ENCODE measurements around the gene SSBP1.

Gene SSBP1

DNA sequence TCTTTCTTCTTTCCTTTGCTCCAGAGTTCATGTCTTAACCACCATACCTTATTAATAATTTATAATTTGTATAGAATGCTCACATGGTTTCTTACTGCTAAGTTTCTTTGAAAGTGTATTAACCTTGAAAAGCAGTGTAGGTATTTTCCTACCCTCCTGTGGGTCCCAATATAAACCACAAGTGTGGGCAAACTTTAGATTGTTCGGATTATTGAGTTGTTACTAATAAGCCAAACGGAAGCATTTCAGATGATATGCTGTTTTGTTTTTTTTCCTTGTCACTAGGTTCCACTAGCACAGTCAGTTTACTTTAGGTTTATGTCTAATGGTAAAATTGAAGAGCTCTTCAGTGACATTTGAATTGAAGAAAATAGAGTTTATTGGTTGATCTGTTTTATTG, 10.2 kb downstream of the SSBP1 start:
- TF ChIP-seq, protein P1, sequence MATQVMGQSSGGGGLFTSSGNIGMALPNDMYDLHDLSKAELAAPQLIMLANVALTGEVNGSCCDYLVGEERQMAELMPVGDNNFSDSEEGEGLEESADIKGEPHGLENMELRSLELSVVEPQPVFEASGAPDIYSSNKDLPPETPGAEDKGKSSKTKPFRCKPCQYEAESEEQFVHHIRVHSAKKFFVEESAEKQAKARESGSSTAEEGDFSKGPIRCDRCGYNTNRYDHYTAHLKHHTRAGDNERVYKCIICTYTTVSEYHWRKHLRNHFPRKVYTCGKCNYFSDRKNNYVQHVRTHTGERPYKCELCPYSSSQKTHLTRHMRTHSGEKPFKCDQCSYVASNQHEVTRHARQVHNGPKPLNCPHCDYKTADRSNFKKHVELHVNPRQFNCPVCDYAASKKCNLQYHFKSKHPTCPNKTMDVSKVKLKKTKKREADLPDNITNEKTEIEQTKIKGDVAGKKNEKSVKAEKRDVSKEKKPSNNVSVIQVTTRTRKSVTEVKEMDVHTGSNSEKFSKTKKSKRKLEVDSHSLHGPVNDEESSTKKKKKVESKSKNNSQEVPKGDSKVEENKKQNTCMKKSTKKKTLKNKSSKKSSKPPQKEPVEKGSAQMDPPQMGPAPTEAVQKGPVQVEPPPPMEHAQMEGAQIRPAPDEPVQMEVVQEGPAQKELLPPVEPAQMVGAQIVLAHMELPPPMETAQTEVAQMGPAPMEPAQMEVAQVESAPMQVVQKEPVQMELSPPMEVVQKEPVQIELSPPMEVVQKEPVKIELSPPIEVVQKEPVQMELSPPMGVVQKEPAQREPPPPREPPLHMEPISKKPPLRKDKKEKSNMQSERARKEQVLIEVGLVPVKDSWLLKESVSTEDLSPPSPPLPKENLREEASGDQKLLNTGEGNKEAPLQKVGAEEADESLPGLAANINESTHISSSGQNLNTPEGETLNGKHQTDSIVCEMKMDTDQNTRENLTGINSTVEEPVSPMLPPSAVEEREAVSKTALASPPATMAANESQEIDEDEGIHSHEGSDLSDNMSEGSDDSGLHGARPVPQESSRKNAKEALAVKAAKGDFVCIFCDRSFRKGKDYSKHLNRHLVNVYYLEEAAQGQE (IDR thresholded peaks at IDR 0.05; ENCODE audit: low read depth): no peak
- TF ChIP-seq TAF1 (IDR thresholded peaks at IDR 0.05; ENCODE audit: low read depth) (no peak), CEBPB (IDR thresholded peaks at IDR 0.05) (no peak), TCF12 (IDR thresholded peaks at IDR 0.05; ENCODE audit: low read depth) (no peak), EP300 (IDR thresholded peaks at IDR 0.05; ENCODE audit: borderline replicate concordance) (no peak), TEAD4 (IDR thresholded peaks at IDR 0.05) (no peak)
- TF ChIP-seq, protein P2, sequence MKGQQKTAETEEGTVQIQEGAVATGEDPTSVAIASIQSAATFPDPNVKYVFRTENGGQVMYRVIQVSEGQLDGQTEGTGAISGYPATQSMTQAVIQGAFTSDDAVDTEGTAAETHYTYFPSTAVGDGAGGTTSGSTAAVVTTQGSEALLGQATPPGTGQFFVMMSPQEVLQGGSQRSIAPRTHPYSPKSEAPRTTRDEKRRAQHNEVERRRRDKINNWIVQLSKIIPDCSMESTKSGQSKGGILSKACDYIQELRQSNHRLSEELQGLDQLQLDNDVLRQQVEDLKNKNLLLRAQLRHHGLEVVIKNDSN (IDR thresholded peaks at IDR 0.05): no peak
- TF ChIP-seq, protein P3, sequence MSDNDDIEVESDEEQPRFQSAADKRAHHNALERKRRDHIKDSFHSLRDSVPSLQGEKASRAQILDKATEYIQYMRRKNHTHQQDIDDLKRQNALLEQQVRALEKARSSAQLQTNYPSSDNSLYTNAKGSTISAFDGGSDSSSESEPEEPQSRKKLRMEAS (IDR thresholded peaks at IDR 0.05): no peak

DNA sequence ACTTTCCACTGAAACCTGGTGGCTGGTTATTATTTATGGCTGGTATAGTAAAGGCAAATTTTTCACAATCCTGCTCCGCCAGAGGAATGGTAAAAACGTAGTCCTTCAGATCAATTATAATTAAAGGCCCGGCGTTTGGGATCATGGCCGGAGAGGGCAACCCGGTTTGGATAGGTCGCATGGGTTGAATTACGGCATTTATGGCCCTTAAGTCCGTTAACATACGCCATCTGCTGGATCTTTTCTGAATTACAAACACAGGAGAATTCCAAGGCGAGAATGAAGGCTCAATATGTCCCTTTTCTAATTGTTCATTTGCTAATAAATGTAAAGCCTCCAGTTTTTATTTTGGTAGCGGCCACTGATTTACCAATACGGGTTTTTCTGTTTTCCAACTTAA, 14.5 kb downstream of the SSBP1 start:
- TF ChIP-seq RAD21 (IDR thresholded peaks at IDR 0.05; ENCODE audit: low read depth): no peak

DNA sequence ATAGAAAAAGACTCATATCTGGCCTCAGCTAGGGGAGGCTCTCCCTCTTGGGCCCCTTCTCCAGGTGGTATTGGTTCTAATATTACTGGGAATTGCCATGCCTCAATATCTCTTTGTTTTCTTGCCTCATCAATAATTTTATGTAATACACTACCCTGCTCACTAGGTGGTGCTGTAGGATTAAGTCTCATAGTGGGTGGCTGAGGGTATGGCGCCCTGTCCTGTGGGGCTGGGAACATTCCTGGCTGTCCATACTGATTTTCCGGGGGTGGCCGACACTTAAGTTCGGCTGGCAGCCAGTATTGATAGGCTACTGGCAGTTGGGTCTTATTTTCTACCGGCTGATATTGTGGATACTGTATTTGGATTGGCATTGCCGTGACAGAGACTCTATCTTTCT, 16.8 kb downstream of the SSBP1 start:
- TF ChIP-seq RAD21 (IDR thresholded peaks at IDR 0.05; ENCODE audit: low read depth) (peak; percentile 16; the same call in 1 of the 2 replicates), TCF12 (IDR thresholded peaks at IDR 0.05; ENCODE audit: low read depth) (no peak), TAF1 (IDR thresholded peaks at IDR 0.05; ENCODE audit: low read depth) (no peak)
- TF ChIP-seq, protein P3 (IDR thresholded peaks at IDR 0.05): no peak

DNA sequence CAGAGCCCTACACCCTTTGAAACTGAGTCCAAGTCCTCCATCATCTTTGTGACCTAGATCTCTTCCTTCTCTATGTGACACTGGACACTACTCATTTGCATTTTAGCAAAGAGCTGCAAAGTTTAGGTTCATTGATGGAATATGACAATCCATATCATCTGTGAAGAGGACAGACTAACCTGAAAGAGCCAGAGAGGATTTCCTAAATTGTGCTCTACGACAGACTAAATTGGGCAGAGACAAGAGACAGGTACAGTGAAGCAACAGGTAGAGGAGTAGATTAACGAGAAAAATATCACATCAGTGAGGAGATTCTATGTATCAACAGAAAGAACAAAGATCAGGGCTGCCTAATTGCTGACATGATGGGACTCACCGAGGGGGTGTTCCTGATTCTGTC, 25.6 kb downstream of the SSBP1 start, which contains the start of gene TAS2R3:
Gene TAS2R3 (plus strand): TSS at position 301 of the 400 bp plus-strand sequence. CDS start 62 bp downstream, at position 363.
- TF ChIP-seq ZBTB7A (IDR thresholded peaks at IDR 0.05; ENCODE audit: low read depth) (no peak), EP300 (IDR thresholded peaks at IDR 0.05; ENCODE audit: borderline replicate concordance) (no peak), EGR1 (IDR thresholded peaks at IDR 0.05) (no peak), FOXM1 (IDR thresholded peaks at IDR 0.05; ENCODE audit: borderline replicate concordance, low read depth) (no peak), TEAD4 (IDR thresholded peaks at IDR 0.05) (no peak)
- TF ChIP-seq, protein P1 (IDR thresholded peaks at IDR 0.05; ENCODE audit: low read depth): no peak
- TF ChIP-seq, protein P3 (IDR thresholded peaks at IDR 0.05): no peak
- TF ChIP-seq, protein P2 (IDR thresholded peaks at IDR 0.05): no peak

DNA sequence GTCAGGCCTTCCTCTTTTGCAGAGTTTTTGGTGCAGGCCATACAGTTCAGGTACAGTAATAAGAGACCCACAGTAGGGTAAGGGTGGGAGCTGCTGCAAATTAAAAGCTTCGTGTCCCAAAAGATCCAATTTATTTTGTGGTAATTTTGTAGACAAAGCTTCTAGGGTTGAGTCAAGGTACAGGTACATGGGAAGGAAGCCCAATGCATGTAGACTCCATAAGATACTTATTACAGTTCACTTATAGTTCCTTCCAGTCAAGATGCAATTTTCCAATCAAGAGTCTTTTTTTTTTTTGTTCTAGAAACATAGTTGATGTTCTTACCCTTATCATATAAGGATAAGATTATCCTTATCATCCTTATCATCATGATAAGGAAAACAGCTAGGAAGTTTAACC, 38.2 kb downstream of the SSBP1 start, which contains the start of gene TAS2R4:
Gene TAS2R4 (plus strand): TSS at position 301 of the 400 bp plus-strand sequence. CDS start 1,815 bp downstream, outside the sequence.
- TF ChIP-seq RAD21 (IDR thresholded peaks at IDR 0.05; ENCODE audit: low read depth) (no peak), TEAD4 (IDR thresholded peaks at IDR 0.05) (no peak), TAF1 (IDR thresholded peaks at IDR 0.05; ENCODE audit: low read depth) (no peak), EGR1 (IDR thresholded peaks at IDR 0.05) (no peak), YY1 (IDR thresholded peaks at IDR 0.05; ENCODE audit: low read depth) (no peak), CEBPB (IDR thresholded peaks at IDR 0.05) (no peak), NFIC (IDR thresholded peaks at IDR 0.05) (no peak), ZBTB7A (IDR thresholded peaks at IDR 0.05; ENCODE audit: low read depth) (no peak)
- TF ChIP-seq, protein P2 (IDR thresholded peaks at IDR 0.05): no peak
- TF ChIP-seq, protein P3 (IDR thresholded peaks at IDR 0.05): no peak

DNA sequence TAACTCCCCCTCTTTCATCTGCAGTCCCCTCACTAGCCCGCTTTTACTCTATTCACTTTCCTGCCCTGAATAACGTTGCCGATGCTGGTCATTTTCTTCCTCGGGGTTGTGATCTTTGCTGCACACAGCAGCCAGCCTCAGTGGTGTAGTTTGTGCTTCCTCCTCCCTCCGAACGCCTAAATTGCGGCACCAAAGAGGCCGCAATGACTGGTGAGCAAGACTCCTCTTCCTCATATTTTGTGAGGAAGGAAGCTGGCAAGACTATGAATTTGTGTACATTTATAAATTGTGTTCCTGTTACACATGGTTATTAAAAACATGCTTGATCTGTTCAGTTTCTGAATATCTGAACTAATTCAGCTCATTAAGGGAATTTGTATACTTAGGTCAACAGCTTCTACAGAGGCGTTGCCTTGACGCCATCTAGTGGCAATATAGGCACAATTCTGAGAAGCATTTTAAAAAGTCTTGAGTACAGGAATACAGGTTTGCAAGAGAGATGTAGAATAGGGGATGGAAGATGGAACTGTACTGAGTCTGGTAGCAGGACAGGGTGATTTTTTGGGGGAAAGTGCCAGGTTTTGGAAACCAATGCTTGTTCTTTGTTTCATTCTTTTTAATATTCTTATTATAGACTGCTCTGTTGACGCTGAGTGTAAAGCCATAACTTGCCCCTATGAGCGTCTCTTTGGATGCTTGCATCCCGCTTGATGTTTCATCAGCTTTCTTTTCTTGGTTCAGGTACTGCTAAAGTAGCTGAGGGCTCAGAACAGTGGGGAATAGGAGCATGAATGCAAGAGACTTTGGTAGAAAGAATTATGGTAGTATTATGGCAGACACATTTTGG, 47.8 kb downstream of the SSBP1 start:
- TF ChIP-seq RAD21 (IDR thresholded peaks at IDR 0.05; ENCODE audit: low read depth) (peak; percentile 59), EGR1 (IDR thresholded peaks at IDR 0.05) (no peak), CEBPB (IDR thresholded peaks at IDR 0.05) (no peak)
